ENCODE results near the gene CLDN18. TPM values are rescaled to one million over a fixed set of nuclear protein-coding genes. Genes with fewer than 3 reads are reported as not detected.

CLDN18 gene
- total and polyA plus RNA-seq, 10 of the 15 experiments (the other 5 are each of a cell fraction or from before 2014, with no cell fraction given): 0.05 to 0.28 (median 0.18) TPM; not detected in 1

- TF ChIP-seq ZBTB40 (IDR thresholded peaks at IDR 0.05; ENCODE audit: borderline replicate concordance) (no peak), NBN (IDR thresholded peaks at IDR 0.05) (no peak), PAX5 (IDR thresholded peaks at IDR 0.05; ENCODE audit: borderline replicate concordance, low read depth, low read length) (0 out of 2 replicates have a peak, but pooled peaks have one; percentile 24), ATF3 (IDR thresholded peaks at IDR 0.05; ENCODE audit: borderline replicate concordance, extremely low read depth, low read depth, low read length) (no peak), EED (IDR thresholded peaks at IDR 0.05; ENCODE audit: low read depth) (no peak), SIX5 (IDR thresholded peaks at IDR 0.05; ENCODE audit: low read depth, low read length, severe bottlenecking) (no peak), RBBP5 (conservative IDR thresholded peaks at IDR 0.05) (no peak), ZBED1 (IDR thresholded peaks at IDR 0.05; ENCODE audit: borderline replicate concordance) (no peak), ZNF687 (IDR thresholded peaks at IDR 0.05) (peak; percentile 95), EZH2 (IDR thresholded peaks at IDR 0.05; ENCODE audit: borderline replicate concordance, control insufficient read depth, low read depth, low read length) (no peak), TAF1 (IDR thresholded peaks at IDR 0.05; ENCODE audit: borderline replicate concordance, low read depth, low read length) (no peak), ZZZ3 (IDR thresholded peaks at IDR 0.05; ENCODE audit: control insufficient read depth, insufficient read length, low read depth) (no peak), SMARCA5 (IDR thresholded peaks at IDR 0.05) (peak; percentile 65; the same call in 1 of the 2 replicates), MEF2A (IDR thresholded peaks at IDR 0.05; ENCODE audit: insufficient read depth, low read depth, low read length) (no peak), CHD1 (IDR thresholded peaks at IDR 0.05; ENCODE audit: low read depth, low read length) (no peak), ATF7 (IDR thresholded peaks at IDR 0.05; ENCODE audit: low read depth) (0 out of 2 replicates have a peak, but pooled peaks have one; percentile 31), RAD51 (IDR thresholded peaks at IDR 0.05) (no peak)
Observed at GRCh38 chr3:138036572-138036971, 26.6 kb downstream of the CLDN18 start (continued).

Measured in GM12878 (cell line).